Endometrium (tissue), 2 donors: ENCODE results near the gene RASGRP3.
"Not testable (repeated sequence)": the region's sequence is repeated elsewhere in the genome, so short reads cannot be mapped to it uniquely, and the experiment has no call there.

Experiments
- FAIRE-seq: peaks from 2 replicates; lab custom pipeline; 2012; peaks lifted over from hg19 to GRCh38; lab: Jason Lieb, UNC
- donor health status: control.
- donor health status: control.

RASGRP3 gene, protein sequence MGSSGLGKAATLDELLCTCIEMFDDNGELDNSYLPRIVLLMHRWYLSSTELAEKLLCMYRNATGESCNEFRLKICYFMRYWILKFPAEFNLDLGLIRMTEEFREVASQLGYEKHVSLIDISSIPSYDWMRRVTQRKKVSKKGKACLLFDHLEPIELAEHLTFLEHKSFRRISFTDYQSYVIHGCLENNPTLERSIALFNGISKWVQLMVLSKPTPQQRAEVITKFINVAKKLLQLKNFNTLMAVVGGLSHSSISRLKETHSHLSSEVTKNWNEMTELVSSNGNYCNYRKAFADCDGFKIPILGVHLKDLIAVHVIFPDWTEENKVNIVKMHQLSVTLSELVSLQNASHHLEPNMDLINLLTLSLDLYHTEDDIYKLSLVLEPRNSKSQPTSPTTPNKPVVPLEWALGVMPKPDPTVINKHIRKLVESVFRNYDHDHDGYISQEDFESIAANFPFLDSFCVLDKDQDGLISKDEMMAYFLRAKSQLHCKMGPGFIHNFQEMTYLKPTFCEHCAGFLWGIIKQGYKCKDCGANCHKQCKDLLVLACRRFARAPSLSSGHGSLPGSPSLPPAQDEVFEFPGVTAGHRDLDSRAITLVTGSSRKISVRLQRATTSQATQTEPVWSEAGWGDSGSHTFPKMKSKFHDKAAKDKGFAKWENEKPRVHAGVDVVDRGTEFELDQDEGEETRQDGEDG

DNA sequence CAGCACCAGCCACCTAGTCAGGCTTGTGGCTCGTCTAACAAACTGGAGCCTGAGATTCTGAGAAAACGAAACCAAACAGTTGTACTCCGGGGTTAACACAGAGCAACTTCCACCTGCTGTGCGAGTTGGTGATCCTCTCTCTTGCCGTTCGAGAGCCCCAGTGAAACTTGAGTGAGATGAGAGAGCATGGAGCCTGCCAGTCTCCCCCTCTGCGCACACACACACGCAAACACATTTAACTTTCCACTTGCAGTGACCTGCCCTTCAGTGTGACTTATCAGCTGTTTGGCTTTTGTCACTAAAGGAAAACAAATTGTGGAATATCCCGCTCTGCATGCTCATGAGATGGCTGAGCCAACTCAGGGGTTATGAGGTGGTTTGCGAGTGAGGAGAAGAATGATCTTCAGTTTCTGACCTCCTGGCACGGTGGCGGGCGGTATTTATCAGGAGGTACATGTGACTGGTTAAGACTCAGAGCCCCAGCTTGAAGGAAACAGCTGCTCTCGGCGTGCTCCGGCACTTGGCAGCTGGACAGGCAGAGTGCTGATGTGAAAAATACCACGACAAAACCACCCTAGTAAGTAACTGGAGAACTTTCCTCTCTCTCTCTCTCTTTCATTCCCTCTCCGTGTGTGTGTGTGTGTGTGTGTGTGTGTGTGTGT, at the start of gene RASGRP3:
TSS of gene RASGRP3 (plus strand) at position 519 of the 662 bp plus-strand sequence. CDS start 38,488 bp downstream, outside the sequence.
- no peak for FAIRE-seq

DNA sequence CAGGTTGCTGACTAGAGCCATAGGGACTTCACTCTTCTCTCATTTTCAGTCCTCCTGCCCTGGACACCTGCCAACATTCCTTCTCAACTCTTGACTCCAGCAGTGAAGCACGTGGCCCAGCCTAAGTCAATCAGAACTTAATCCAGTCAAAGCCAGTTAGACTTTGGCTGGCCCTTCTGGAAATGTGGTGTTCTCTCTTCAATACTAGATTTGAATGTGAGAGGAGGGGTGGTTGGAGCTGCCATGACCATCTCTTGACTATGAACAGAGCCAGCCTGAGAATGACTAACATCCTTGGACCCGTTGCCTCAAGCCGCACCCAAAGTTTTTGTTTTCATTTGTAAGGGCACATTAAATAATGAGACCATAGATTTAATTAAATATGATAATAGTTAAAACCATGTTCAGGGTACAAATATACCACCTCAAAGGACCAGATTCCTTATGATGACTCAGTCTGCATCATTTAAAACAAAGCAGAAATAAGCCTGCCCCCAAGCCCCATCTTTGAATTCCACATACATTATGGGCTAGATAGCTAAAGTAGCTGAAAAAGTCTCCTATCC, 49.7 kb upstream of the RASGRP3 start:
- FAIRE-seq = no peak

DNA sequence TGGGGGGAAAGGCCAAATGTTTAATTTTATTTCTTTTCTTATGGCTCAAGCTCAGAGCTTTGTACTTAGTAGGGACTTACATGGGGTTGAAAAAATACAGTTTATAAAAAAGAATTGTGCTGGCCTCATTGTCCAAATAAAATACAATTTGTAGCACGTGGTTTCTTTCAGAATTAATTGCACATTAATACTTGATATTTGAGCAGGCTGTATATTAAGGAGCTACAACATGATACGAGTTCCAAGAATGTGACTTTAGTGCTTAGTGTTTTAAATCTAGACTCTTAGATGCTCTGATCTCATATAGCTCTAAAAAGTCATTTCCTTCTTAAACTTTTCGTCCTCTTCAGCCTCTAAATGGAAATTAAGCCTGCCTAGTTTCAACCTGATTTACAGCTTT, 46.4 kb upstream of the RASGRP3 start:
- no peak for FAIRE-seq

DNA sequence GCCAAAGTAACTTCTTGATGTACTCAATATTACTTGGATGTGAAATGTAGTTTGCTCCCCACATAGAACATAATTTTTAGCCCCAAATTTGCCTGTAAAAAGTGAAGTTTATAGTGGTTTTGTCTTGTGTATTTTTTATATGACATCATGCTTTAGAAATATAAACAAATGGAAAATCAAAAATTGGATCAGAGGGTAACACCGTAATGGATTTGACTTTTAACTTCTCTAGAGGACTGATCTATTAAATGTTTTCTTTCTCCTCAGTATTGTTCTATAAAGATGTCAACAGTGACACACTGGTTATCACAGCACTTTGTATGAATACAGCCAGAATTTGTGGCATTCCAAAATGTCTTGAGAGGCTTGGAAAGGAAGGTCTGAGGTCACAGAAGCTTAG, 45.6 kb upstream of the RASGRP3 start:
- no peak for FAIRE-seq

DNA sequence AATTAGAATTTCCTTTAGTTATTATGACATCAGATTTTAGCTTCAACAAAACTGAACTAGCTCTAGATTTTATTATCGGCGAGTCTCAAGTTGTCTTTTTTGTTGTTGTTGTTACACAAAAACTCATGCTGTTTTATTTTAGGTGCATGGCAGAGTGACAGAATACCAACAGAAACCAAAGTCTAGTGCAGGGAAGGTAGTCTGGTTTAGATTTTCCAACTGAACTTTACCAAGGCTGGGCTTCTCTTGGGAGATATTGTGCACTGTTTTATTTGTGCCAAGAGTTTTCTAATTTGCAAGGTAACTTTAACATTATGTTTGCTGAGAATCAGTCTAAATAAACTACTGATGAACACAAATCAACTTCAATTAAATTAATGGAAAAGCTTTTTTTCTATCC, 43.6 kb upstream of the RASGRP3 start:
- FAIRE-seq = no peak

DNA sequence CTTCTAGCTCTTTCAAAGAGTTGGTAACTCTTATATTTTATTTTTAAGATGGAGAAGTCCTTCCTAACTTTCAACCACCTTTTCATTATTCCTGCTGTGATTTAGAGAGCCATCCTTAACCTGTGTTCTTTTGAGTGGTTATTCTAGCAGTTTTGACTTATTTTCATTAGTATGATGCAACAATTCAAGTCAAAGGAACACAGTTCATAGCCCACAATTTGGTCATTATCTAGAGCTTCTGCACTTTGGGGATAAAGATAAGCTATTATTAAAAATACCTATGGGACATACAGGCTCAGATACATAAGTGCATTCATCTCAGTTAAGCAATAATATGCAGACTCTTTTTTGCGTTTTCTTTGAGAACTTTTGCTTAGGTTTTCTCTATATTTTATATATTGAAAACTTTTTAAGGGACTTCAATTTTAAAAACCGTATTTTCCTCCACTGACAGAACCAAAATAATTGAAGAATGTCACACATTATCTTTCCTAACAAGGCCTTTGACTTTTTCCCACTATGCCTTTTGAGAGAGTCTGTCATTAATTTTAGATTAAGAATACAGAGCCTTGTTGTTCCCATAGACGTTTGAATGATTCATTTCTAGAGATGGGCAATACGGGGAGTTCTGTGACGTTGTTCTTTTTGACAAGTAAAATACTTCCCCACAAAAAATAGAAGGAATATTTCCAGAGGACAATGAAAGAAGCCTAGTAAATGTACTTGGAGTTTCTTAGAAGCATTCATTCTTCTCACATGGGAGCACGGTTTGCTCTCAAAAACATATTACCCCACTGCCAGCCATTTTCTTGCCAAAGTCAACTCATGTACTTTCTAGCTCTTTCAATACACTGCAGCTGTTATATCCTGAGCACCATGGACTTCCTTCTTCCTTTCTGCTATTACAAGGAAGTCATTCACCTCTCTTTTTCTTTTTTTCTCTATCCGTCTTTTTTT, 42.9 kb upstream of the RASGRP3 start:
- no peak for FAIRE-seq

DNA sequence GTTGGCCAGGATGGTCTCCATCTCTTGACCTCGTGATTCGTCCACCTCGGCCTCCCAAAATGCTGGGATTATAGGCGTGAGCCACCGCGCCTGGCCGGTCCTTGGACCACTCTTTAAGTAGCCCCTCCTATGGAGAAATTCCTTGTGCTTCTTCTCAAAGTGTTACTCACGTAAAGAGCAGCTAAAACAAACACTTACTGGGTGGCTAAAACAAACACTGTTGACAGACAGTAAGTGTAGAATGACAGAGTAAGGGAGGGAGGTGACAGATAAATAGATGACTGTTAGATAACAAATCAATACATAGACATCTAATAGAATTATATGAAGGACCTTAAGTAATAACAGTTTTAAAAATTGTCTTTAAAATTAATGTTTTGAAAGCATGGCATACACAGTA, 40.9 kb upstream of the RASGRP3 start:
- FAIRE-seq = no peak

DNA sequence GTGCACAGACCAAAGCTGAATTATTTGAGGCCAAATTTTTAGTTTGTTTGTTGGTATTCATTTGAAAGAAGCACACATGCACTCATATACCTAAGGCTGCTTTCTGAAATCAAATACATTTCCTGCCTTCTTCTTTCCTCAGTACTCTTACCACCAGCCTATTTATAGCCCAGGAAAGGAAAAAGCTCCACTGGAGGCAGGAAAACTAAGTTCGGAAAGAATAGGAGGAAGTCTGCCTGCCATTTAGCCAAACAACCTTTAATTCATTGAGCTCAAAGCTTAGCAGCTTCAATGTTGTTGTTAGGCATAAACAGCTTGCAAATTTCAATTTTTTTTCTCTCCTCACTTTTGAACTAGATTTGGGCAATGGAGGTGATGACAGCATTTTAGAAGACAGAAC, 40.4 kb upstream of the RASGRP3 start:
- no peak for FAIRE-seq

DNA sequence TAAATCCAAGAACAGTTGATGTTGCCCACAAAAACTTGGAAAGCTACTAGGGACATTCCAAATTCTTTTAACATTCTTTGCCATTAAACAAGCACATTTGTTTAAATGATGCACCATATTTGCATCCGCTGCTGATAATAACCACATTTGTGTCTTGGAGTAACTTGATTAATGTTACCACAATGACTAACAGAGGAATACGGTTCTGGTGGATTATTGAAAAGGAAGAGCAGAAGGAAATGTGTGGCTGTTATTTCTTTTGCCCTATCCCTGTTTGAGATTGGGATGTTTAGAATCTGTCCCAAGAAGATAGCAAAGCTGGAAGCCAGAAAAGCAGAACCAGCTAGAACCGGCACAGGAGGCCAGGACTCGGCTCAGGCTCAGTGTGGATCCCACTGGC, 39.2 kb upstream of the RASGRP3 start:
- no peak for FAIRE-seq

DNA sequence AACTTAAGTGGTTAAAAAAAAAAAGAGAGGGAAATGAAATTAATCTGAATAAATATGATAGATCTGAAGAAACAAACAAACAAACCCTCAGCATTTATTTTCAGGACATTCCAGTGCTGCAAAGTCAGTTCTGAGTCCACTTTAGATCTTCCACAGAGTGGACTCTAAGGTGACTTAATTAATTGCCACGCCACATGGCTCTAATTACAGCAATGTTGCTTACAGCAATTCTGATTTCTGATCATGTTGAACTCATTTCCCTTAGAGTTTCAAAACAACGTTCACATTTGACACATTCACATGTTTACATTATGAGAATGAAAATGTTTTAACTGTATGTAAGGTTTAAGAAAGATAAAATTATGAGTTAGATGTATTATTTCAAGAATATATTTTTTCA, 38.6 kb upstream of the RASGRP3 start:
- FAIRE-seq = peak; percentile 31

DNA sequence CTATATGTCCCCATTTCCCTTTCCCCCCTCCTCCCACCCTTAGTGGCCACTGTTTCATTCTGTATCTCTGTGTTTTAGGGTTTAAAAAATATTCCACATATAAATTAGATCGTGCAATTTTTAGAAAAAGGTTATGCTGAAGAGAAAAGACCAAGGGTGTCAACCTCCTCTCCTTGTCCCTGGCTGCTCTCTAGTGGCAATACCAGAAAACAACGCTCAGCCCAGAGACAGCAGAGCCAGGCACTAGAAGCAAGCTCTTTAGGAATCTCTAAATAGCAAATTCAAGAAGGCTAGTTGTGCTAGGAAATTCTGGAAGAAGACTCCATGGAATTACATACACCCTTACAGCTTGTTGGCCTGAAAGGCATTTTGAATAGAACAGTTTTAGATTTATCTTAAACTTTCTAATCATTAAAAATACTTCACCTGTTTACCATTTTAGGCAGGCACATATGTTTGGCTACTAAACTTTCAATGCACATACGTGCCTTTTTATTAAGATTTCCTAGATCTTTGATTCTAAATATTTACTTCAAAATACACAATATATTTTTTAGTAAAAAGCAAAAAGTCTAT, 35.1 kb upstream of the RASGRP3 start:
- peak; percentile 37 for FAIRE-seq

DNA sequence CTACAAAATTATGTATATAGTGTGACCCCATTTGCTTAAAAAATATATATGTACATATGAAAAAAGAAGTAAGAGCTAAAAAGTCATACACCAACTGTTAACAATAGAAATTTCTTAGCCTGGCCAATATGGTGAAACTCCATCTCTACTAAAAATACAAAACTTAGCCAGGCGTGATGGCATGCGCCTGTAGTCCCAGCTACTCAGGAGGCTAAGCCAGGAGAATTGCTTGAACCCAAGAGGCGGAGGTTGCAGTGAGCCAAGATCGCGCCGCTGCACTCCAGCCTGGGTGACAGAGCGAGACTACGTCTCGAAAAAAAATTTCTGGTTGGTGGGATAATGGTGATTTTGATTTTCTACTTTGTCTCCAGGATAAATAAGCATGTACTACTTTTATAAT, 34.4 kb upstream of the RASGRP3 start:
- FAIRE-seq = not testable (repeated sequence)

DNA sequence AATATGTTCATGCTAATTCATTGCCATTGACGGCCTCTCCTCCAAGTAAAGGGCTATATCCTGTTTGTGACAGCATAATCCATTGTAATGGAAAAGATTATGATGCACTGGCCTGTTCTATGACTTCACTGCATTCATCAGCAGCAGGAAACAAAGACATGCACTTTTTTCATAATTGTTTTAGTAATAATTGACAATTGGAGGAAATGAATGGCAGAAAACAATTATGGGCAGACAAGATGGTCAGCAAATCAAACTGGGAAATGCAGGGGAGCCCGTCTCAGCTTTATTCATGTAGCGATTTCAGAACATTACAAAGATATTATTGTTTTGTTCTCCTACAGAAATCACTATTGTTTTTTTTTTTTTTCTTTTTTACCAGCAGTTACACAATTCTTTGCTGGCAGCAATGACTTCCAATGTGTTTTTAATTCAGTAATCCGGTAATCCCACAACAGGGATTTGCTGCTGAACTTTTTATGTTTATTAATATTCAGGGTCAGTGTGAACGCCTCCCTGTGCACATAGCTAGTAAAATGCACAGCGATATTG, 33.8 kb upstream of the RASGRP3 start:
- no peak for FAIRE-seq

DNA sequence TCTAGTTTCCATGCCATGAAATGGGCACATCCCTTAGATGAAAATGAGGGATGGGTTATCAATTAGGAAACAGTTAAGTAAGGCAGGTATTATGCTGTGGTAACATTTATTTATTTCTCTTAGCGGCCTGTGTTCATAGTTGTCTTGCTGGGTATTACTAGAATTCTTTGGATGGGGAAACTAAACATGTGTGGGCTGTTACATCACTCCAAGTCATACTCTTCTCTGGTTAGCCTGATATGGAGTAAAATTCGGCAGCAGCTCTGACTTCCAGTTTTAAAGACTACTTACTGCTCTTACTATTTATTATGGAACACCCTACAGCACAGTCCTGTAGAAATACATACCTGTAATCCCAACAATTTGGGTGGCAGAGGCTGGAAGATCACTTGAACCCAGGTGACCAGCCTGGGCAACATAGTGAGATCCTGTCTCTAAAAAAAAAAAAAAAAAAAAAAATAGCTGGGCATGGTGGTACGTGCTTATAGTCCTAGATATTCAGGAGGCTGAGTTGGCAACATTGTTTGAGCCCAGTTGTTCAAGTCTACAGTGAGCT, 33.1 kb upstream of the RASGRP3 start:
- no peak for FAIRE-seq

DNA sequence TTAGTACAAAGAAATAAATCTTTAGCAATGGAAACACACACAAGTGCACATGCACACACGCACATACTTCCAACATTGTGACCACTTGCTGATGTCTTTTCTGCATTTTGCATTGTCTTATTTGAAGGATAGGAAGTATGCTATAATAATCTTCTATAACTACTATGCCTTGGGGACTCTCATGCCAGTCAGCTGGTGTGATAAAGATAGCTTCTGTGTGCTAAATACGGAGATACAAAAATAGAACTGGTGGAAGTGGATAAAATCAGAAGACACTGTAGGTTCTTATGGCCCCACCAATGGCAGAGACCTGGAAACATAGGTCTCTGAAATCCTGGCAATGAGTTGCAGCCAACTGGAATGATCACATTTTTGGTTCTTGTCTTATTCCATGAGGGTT, 31.5 kb upstream of the RASGRP3 start:
- no peak for FAIRE-seq

DNA sequence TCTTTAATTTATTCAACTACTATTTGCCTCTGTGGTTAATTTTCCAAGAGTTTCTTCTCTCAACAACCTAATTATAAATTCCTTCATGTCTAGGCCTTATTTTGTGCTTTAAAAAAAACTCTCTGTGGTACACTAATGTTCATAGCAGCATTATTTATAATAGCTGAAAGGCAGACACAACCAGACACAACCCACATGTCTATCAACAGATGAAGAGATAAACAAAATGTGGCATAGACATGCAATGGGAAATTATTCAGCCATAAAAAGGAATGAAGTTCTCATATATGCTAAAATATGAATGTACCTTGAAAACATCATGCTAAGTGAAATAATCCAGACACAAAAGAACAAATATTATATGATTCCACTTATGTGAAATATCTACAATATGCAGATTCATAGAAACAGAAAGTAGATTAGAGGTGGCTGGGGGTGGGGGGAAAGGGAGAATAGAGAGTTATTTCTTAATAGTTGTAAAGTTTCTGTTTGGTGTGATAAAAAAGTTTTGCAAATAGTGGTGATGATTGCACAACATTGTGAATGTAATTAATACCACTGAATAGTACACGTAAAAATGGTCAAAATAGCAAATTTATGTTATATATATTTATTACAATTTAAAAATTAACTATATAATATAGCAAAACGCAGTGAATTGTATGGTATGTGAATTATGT, 28.1 kb upstream of the RASGRP3 start:
- no peak for FAIRE-seq

DNA sequence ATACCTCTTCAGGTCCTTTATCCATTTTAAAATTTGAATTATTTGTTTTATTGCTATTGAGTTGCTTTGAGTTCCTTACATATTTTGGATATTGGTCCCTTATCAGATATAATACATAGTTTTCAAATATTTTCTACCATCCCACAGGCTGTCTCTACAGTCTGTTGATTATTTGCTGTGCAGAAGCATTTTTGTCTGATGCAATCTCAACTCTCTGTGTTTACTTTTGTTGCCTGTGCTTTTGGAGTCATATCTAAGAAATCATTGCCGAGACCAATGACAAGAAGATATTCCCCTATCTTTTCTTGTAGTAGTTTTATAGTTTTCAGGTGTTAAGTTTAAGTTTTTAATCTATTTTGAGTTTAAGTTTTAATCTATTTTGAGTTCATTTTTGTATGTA, 25.2 kb upstream of the RASGRP3 start:
- FAIRE-seq = no peak

DNA sequence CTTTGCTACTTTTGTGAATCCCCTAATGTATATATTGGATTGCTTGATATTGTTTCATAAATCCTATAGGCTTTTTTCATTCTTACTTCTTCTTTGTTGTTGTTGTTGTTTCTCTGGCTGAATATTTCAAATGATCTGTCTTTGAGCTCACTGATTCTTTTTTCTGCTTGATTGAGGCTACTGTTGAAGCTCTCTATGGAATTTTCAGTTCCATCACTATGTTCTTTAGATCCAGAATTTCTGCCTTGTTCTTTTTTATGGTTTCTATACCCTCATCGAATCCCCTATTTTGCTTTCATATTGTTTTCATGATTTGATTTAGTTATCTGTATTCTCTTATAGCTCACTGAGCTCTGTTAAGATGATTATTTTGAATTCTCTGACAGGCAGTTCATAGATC, 24.6 kb upstream of the RASGRP3 start:
- no peak for FAIRE-seq

DNA sequence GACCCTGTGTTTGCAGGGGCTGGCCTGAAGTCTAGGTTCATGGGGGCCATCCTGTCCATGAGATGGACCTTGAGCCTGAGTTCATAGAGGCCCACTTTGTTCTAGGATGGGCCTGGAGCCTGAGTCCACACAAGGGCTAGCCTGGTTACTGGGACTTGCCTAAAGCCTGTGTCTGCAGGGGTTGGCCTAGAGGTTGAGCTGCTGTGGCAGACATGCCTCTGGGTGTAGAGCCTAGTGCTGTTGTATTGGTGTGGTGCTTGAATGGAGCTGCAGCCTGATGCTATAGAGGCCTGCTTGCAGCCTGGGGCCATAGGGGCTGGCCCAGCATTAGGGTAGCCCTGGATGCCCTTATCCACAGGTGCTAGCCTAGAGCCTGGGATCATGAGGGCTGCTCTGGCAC, 23.9 kb upstream of the RASGRP3 start:
- FAIRE-seq = no peak

DNA sequence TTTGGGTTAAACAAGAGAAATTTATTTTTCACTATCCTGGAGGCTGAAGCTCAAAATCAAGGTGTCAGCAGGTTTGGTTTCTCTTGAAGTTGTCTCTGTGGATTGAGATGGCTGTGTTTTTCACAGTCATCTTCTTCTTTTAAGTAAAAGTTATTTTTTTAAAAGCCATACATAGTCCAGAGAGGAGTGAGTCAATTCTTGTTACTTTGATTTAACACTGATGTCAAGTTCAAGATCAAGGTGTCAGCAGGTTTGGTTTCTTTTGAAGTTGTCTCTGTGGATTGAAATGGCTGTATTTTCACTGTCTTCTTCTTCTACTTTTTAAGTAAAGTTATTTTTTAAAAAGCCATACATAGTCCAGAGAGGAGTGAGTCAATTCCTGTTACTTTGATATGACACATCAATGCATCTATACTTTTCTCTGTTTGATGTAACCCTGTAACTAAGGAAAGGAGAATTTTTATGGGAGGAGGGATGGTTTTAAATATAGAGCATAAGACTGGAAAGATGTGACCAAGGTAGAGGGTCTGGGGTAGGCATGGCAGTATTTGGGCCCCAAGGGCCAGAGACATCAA, 22.5 kb upstream of the RASGRP3 start:
- FAIRE-seq = no peak
